ENCODE measurements around the gene DYNC1I2.

DYNC1I2 gene

GRCh38 chr2:171687287-171688128 lies at the start of gene DYNC1I2:
Gene DYNC1I2, plus strand, starts transcription at chr2:171687469. Its CDS starts 2,687 bp downstream, at chr2:171690156.
- DNase-seq: peak; percentile 88

GRCh38 chr2:171651667-171652415 lies 35.4 kb upstream of the DYNC1I2 start:
- DNase-seq: no peak

- DNase-seq: no peak
Measured at GRCh38 chr2:171652416-171652785, 34.9 kb upstream of the DYNC1I2 start.

GRCh38 chr2:171655586-171655985 lies 31.7 kb upstream of the DYNC1I2 start:
- no peak for DNase-seq

GRCh38 chr2:171667041-171667440 lies 20.2 kb upstream of the DYNC1I2 start:
- no peak for DNase-seq

- no peak for DNase-seq
Measured at GRCh38 chr2:171668183-171668582, 19.1 kb upstream of the DYNC1I2 start.

GRCh38 chr2:171669121-171669520 lies 18.1 kb upstream of the DYNC1I2 start:
- no peak for DNase-seq

GRCh38 chr2:171670655-171671054 lies 16.6 kb upstream of the DYNC1I2 start:
- no peak for DNase-seq

GRCh38 chr2:171671867-171672266 lies 15.4 kb upstream of the DYNC1I2 start:
- no peak for DNase-seq

GRCh38 chr2:171673905-171674304 lies 13.4 kb upstream of the DYNC1I2 start:
- no peak for DNase-seq

GRCh38 chr2:171675810-171676345 lies 11.4 kb upstream of the DYNC1I2 start:
- no peak for DNase-seq

- no peak for DNase-seq
Measured at GRCh38 chr2:171678619-171679018, 8.7 kb upstream of the DYNC1I2 start.

- no peak for DNase-seq
Measured at GRCh38 chr2:171688129-171688465, 828 bp downstream of the DYNC1I2 start.

- no peak for DNase-seq
Measured at GRCh38 chr2:171692331-171692730, 5.1 kb downstream of the DYNC1I2 start.

GRCh38 chr2:171702781-171703556 lies 15.7 kb downstream of the DYNC1I2 start:
- no peak for DNase-seq

GRCh38 chr2:171703574-171704347 lies 16.5 kb downstream of the DYNC1I2 start:
- DNase-seq: no peak

GRCh38 chr2:171706152-171706803 lies 19.0 kb downstream of the DYNC1I2 start:
- DNase-seq: no peak

- no peak for DNase-seq
Measured at GRCh38 chr2:171707752-171708151, 20.5 kb downstream of the DYNC1I2 start.

- DNase-seq: no peak
Measured at GRCh38 chr2:171709011-171709685, 21.9 kb downstream of the DYNC1I2 start.

GRCh38 chr2:171711351-171711750 lies 24.1 kb downstream of the DYNC1I2 start:
- DNase-seq: no peak

- DNase-seq: no peak
Measured at GRCh38 chr2:171712051-171712450, 24.8 kb downstream of the DYNC1I2 start.

Measured in activated effector memory CD4-positive, alpha-beta T cell treated with anti-CD3 and anti-CD28 coated beads, Interleukin-2, amount 50 U/mL, for 16 hours (primary cell).